Esophagus squamous epithelium (tissue), 4 donors: ENCODE data around the gene CYP4F8.

Source experiments
- CTCF ChIP-seq, 6 experiments: fragments of 450-650 bp in 4 of 6; fragments of 200-600 bp in 2 of 6; sonication (generic) in 2 of 6; IDR thresholded peaks; one replicate each; pipeline ENCODE4 v1.5.1; 2016 to 2019; ENCODE audit warnings: antibody characterized with exemption in 6 of 6, mild to moderate bottlenecking in 4 of 6, moderate library complexity in 4 of 6
- POLR2A ChIP-seq, 4 donors: fragments of 450-650 bp; IDR thresholded peaks; one replicate each; pipeline ENCODE4 v1.6.1; 2017; ENCODE audit warnings: antibody characterized with exemption in 4 of 4, mild to moderate bottlenecking in 4 of 4, moderate library complexity in 3 of 4

- TF ChIP-seq CTCF (IDR thresholded peaks at IDR 0.05) (no peak), POLR2A (IDR thresholded peaks at IDR 0.05) (no peak)
These were observed 2.7 kb upstream of the CYP4F8 start for GRCh38 chr19:15612342-15612741.
